Activated CD4-positive, alpha-beta memory T cell treated with anti-CD3 and anti-CD28 coated beads, Interleukin-2, amount 10 ng/mL, durations not matched to agents 7 days and 5 days (primary cell): ENCODE results near the gene CHIC2. TPM values are rescaled to one million over a fixed set of nuclear protein-coding genes. Genes with fewer than 3 reads are reported as not detected.
"Not testable (repeated sequence)": the region's sequence is repeated elsewhere in the genome, so short reads cannot be mapped to it uniquely, and the experiment has no call there.

Source experiments
- CTCF ChIA-PET: fragments of 350-600 bp; sonication (Branson Sonifier 250); formaldehyde crosslinking; loops from one replicate; lab custom pipeline; 2021; ENCODE audit warnings: antibody characterized with exemption, inconsistent platforms; lab: Charles Lee
- POLR2A ChIA-PET: fragments of 350-600 bp; sonication (Branson Sonifier 250); formaldehyde crosslinking; loops from one replicate; lab custom pipeline; 2021; ENCODE audit warnings: antibody characterized with exemption; lab: Charles Lee
- DNase-seq: peaks from one replicate; pipeline ENCODE4 v3.0.0-alpha.2; 2020
- H3K27ac Mint-ChIP-seq: one replicate; pipeline ENCODE4 v1.8.0; 2021; ENCODE audit warnings: mild to moderate bottlenecking, mixed read lengths
- H3K27me3 Mint-ChIP-seq: one replicate; pipeline ENCODE4 v1.8.0; 2021; ENCODE audit warnings: mixed read lengths
- H3K36me3 Mint-ChIP-seq: one replicate; pipeline ENCODE4 v1.8.0; 2021; ENCODE audit warnings: low read depth, mixed read lengths
- H3K4me1 Mint-ChIP-seq: one replicate; pipeline ENCODE4 v1.8.0; 2021; ENCODE audit warnings: mixed read lengths
- H3K4me3 Mint-ChIP-seq: one replicate; pipeline ENCODE4 v1.8.0; 2021; ENCODE audit warnings: mild to moderate bottlenecking, mixed read lengths
- H3K9me3 Mint-ChIP-seq: one replicate; pipeline ENCODE4 v1.8.0; 2021; ENCODE audit warnings: mixed read lengths
- total RNA-seq, 2 experiments: library from RNA; stranded (reverse); gene quantifications; one replicate each; pipeline ENCODE4 v1.2.3, GENCODE V29; 2021

Gene CHIC2
- total RNA-seq, 2 experiments from 2014 or later: 17.6 to 20.1 TPM

- H3K9me3 Mint-ChIP-seq: no peaks in the 10 kb centered on the region
- peaks cover 40% of the 10 kb centered on the region for H3K36me3 Mint-ChIP-seq
- H3K4me3 Mint-ChIP-seq: no peak overlapping the region
- H3K27me3 Mint-ChIP-seq: no peaks in the 10 kb centered on the region
- peaks cover 2% of the 10 kb centered on the region for H3K4me1 Mint-ChIP-seq
- no peak overlapping the region for H3K27ac Mint-ChIP-seq
- no peak for DNase-seq
- ChIA-PET POLR2A (no interaction called here), CTCF (no interaction called here)
These were observed 26.3 kb downstream of the CHIC2 start for GRCh38 chr4:54038056-54038455.

DNA sequence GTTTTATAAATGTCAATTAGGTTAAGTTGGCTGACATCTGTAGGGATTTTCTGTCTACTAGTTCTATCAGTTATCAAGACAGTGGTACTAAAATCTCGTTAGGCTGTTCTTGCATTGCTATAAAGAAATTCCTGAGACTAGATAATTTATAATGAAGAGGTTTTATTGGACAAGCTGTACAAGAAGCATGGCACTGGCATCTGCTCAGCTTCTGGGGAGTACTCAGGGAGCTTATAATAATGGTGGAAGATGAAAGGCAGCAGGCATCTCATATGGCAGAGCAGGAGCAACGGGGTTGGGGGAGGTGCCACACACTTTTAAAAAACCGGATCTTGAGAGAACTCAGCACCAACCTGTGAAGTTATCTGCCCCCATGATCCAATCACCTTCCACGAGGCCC, 28.2 kb downstream of the CHIC2 start:
- Mint-ChIP-seq H3K9me3 (no peaks in the 10 kb centered on the region), H3K27me3 (no peaks in the 10 kb centered on the region), H3K4me3 (no peak overlapping the region), H3K27ac (no peak overlapping the region), H3K36me3 (peaks cover 33% of the 10 kb centered on the region), H3K4me1 (peaks cover 2% of the 10 kb centered on the region)
- ChIA-PET CTCF (no interaction called here), POLR2A (no interaction called here)
- DNase-seq: no peak

DNA sequence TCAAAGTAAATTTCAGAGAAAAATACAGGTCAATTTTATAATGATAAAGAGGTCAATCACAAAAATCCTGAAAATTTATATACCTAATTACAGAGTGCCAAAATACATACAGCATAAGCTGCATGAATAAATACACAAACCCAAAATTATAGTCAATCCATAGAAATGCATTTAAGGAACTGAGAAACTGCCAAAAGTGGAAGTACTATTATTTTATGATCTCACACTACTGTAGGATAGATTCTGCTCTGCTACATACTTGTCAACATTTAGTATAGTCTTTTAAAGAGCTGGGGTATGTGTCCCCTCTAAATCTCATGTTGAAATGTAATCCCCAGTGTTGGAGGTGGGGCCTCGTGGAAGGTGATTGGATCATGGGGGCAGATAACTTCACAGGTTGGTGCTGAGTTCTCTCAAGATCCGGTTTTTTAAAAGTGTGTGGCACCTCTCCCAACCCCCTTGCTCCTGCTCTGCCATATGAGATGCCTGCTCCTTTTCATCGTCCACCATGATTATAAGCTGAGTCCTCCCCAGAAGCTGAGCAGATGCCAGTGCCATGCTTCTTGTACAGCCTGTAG, 31.8 kb downstream of the CHIC2 start:
- no peak overlapping the region for H3K4me3 Mint-ChIP-seq
- H3K4me1 Mint-ChIP-seq: peaks cover 1% of the 10 kb centered on the region
- H3K27me3 Mint-ChIP-seq: no peaks in the 10 kb centered on the region
- peaks cover 21% of the 10 kb centered on the region for H3K36me3 Mint-ChIP-seq
- POLR2A ChIA-PET: no interaction called here
- no peak overlapping the region for H3K27ac Mint-ChIP-seq
- CTCF ChIA-PET: no interaction called here
- DNase-seq: no peak
- H3K9me3 Mint-ChIP-seq: no peaks in the 10 kb centered on the region

- DNase-seq: no peak
- H3K27me3 Mint-ChIP-seq: no peaks in the 10 kb centered on the region
- peaks cover 1% of the 10 kb centered on the region for H3K4me1 Mint-ChIP-seq
- peaks cover 2% of the 10 kb centered on the region for H3K36me3 Mint-ChIP-seq
- ChIA-PET CTCF (interaction anchor here (1.0 kb wide), 1 partner anchor 28 kb away, joined by 3 read pairs; no protein-coding TSS in a partner anchor), POLR2A (no interaction called here)
- H3K27ac Mint-ChIP-seq: no peak overlapping the region
- no peak overlapping the region for H3K4me3 Mint-ChIP-seq
- peaks cover 4% of the 10 kb centered on the region for H3K9me3 Mint-ChIP-seq
These were observed 37.1 kb downstream of the CHIC2 start for GRCh38 chr4:54027311-54027710.

DNA sequence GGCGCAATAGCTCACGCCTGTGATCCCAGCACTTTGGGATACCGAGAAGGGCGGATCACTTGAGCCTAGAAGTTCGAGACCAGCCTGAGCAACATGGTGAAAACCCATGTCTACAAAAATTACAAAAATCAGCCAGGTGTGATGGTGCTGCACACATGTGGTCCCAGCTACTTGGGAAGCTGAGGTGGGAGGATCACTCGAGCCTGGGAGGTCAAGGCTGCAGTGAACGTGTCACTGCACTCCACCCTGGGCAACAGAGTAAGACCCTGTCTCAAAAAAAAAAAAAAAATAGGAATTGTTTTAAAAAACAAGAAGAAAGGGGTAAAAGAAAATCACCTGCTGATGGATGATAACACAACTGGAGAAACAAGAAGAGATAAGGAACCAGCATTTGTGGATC, 38.8 kb downstream of the CHIC2 start:
- POLR2A ChIA-PET: no interaction called here

DNA sequence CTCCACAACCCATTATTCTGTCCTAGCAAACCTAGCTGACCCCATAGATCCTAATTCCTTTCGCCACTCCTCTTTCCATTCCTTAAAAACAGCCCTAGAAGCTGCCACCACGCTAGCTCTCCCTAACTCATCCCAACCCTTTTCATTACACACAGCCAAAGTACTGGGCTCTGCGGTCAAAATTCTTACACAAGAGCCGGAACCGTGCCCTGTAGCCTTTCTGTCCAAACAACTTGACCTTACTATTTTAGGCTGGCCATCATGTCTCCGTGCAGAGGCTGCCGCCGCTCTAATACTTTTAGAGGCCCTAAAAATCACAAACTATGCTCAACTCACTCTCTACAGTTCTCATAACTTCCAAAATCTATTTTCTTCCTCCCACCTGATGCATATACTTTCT, 41.4 kb downstream of the CHIC2 start:
- H3K36me3 Mint-ChIP-seq, H3K27me3 Mint-ChIP-seq, H3K27ac Mint-ChIP-seq, DNase-seq, H3K4me1 Mint-ChIP-seq, H3K4me3 Mint-ChIP-seq, H3K9me3 Mint-ChIP-seq, CTCF ChIA-PET, POLR2A ChIA-PET: not testable (repeated sequence)

More for the DNA sequence above, 38.8 kb downstream of the CHIC2 start:
- Mint-ChIP-seq H3K9me3 (peaks cover 4% of the 10 kb centered on the region), H3K27ac (no peak overlapping the region), H3K27me3 (no peaks in the 10 kb centered on the region), H3K36me3 (peaks cover 2% of the 10 kb centered on the region), H3K4me3 (no peak overlapping the region), H3K4me1 (peaks cover 1% of the 10 kb centered on the region)
- CTCF ChIA-PET: no interaction called here
- DNase-seq: no peak

- peaks cover 7% of the 10 kb centered on the region for H3K36me3 Mint-ChIP-seq
- H3K4me3 Mint-ChIP-seq: no peak overlapping the region
- CTCF ChIA-PET: no interaction called here
- POLR2A ChIA-PET: no interaction called here
- no peak for DNase-seq
- no peaks in the 10 kb centered on the region for H3K27me3 Mint-ChIP-seq
- H3K27ac Mint-ChIP-seq: no peak overlapping the region
- no peaks in the 10 kb centered on the region for H3K9me3 Mint-ChIP-seq
- H3K4me1 Mint-ChIP-seq: no peaks in the 10 kb centered on the region
These were observed 46.4 kb downstream of the CHIC2 start for GRCh38 chr4:54017974-54018373.

- Mint-ChIP-seq H3K4me1 (no peaks in the 10 kb centered on the region), H3K4me3 (no peak overlapping the region), H3K9me3 (no peaks in the 10 kb centered on the region), H3K27me3 (no peaks in the 10 kb centered on the region), H3K36me3 (peaks cover 9% of the 10 kb centered on the region), H3K27ac (no peak overlapping the region)
- ChIA-PET POLR2A (interaction anchor here (0.6 kb wide), 1 partner anchor 46 kb away, joined by 3 read pairs; no protein-coding TSS in a partner anchor), CTCF (no interaction called here)
- DNase-seq: no peak
These were observed 47.1 kb downstream of the CHIC2 start for GRCh38 chr4:54017308-54017707.

GRCh38 chr4:54016504-54016903, 47.9 kb downstream of the CHIC2 start:
- CTCF ChIA-PET: interaction anchor here (0.6 kb wide), 1 partner anchor 566 kb away, joined by 3 read pairs; no protein-coding TSS in a partner anchor
- H3K36me3 Mint-ChIP-seq: peaks cover 9% of the 10 kb centered on the region
- H3K27me3 Mint-ChIP-seq: no peaks in the 10 kb centered on the region
- H3K4me1 Mint-ChIP-seq: no peaks in the 10 kb centered on the region
- no peak overlapping the region for H3K4me3 Mint-ChIP-seq
- H3K9me3 Mint-ChIP-seq: no peaks in the 10 kb centered on the region
- no peak for DNase-seq
- H3K27ac Mint-ChIP-seq: no peak overlapping the region
- POLR2A ChIA-PET: interaction anchor here (0.6 kb wide), 1 partner anchor 47 kb away, joined by 3 read pairs; no protein-coding TSS in a partner anchor

DNA sequence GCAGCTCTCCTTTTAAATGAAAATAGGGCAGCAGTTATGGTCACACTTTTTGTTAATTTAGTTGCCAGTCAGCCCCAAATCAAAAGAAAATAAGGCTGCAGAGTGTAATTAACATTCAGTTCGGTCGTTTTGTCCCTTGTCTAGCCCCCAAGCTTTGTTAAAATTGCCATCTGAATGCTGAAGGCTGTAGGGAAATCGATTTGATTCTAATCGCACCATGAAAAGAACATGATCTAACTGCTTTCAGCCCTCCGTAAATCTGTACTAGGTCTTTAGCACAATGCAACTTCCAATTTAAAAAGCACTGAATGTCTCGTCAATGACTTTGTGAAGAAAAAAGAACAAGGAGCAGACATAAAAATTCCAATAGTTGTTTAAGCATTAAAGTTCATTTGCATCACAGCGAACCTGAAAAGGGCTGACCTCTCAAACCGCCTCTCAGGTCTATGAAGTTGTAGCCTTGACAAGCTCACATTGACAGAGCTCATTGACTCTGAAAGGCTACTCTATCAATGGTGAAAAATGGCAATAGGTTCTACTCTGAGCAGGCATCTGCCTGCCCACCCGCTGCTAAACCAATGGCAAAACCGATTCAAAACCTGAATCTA, 48.9 kb downstream of the CHIC2 start:
- no peaks in the 10 kb centered on the region for H3K4me1 Mint-ChIP-seq
- H3K9me3 Mint-ChIP-seq: no peaks in the 10 kb centered on the region
- DNase-seq: no peak
- ChIA-PET CTCF (no interaction called here), POLR2A (no interaction called here)
- H3K27me3 Mint-ChIP-seq: no peaks in the 10 kb centered on the region
- peaks cover 10% of the 10 kb centered on the region for H3K36me3 Mint-ChIP-seq
- H3K4me3 Mint-ChIP-seq: no peak overlapping the region
- H3K27ac Mint-ChIP-seq: no peak overlapping the region

GRCh38 chr4:54014666-54015160, 49.7 kb downstream of the CHIC2 start:
- Mint-ChIP-seq H3K4me3 (no peak overlapping the region), H3K4me1 (no peaks in the 10 kb centered on the region), H3K9me3 (no peaks in the 10 kb centered on the region), H3K36me3 (peaks cover 14% of the 10 kb centered on the region), H3K27ac (no peak overlapping the region), H3K27me3 (no peaks in the 10 kb centered on the region)
- ChIA-PET CTCF (no interaction called here), POLR2A (no interaction called here)
- no peak for DNase-seq

DNA sequence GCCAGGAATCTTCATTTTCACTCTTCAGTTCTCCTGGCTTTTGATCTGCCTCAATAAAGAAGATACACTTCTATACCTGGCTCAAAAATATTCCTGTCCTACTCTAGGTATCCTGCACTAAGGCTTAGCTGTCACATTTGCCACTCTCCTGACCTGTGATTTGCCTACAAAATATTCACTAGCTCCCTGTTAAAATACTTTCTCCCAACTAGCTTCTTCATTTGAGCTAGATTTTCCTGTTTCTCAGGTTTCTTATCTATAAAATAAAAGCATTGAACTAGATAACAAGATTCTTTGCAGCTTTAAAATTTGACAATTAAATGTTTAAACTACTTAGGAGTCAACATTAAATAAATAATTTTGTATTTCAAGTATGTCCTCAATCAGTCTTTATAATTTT, 53.2 kb downstream of the CHIC2 start:
- CTCF ChIA-PET: no interaction called here
- POLR2A ChIA-PET: no interaction called here
- Mint-ChIP-seq H3K36me3 (peaks cover 22% of the 10 kb centered on the region), H3K27ac (no peak overlapping the region), H3K9me3 (no peaks in the 10 kb centered on the region), H3K4me1 (no peaks in the 10 kb centered on the region), H3K4me3 (no peak overlapping the region), H3K27me3 (no peaks in the 10 kb centered on the region)
- DNase-seq: no peak

DNA sequence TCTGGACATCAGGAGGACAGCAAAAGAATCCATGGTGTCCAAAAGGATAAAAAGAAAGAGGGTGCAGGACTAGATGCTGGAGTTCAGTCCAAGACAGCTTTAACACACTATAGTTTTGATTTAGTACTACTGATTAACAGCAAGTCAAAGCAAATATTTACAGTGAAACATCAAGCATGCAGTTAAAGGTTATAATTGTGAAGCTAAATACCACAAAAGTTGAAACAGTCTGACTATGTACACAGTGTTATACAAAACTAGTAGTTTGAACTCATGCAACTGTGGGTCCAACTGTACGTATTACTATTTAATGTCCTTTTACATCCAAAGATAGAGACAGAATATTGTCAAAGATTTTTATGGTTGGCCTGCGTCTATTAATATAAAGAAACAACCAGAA, 57.6 kb downstream of the CHIC2 start:
- H3K36me3 Mint-ChIP-seq: peaks cover 24% of the 10 kb centered on the region
- no peaks in the 10 kb centered on the region for H3K27me3 Mint-ChIP-seq
- CTCF ChIA-PET: no interaction called here
- no peaks in the 10 kb centered on the region for H3K9me3 Mint-ChIP-seq
- no peak overlapping the region for H3K27ac Mint-ChIP-seq
- DNase-seq: no peak
- POLR2A ChIA-PET: no interaction called here
- peaks cover 5% of the 10 kb centered on the region for H3K4me1 Mint-ChIP-seq
- H3K4me3 Mint-ChIP-seq: no peak overlapping the region

DNA sequence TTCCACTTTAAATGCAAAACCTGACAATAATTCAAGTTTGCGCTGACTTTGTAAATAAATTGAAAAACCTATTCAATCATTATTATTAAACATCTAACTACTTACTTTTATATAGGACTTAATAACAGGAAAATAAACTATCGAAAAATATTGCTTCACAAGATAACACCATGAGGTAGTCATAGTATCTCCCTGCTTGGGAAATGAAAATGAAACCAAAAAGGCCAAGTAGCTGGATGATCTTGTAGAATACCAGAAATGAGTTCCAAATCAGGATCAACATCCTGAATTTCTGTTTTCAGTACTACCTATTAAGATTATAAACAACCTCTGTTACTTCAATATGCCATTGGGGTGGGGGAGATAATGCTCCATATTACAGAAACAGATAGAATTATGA, 58.9 kb downstream of the CHIC2 start:
- no peak for DNase-seq
- no peaks in the 10 kb centered on the region for H3K27me3 Mint-ChIP-seq
- peaks cover 25% of the 10 kb centered on the region for H3K36me3 Mint-ChIP-seq
- H3K4me1 Mint-ChIP-seq: peaks cover 5% of the 10 kb centered on the region
- POLR2A ChIA-PET: no interaction called here
- CTCF ChIA-PET: interaction anchor here (1.6 kb wide), 1 partner anchor 53 kb away, joined by 4 read pairs; no protein-coding TSS in a partner anchor
- no peak overlapping the region for H3K4me3 Mint-ChIP-seq
- no peaks in the 10 kb centered on the region for H3K9me3 Mint-ChIP-seq
- no peak overlapping the region for H3K27ac Mint-ChIP-seq
